Heart left ventricle (tissue), 13 donors: ENCODE data around the gene EPG5.

ENCODE experiments used
- POLR2A ChIP-seq, 2 donors: fragments of 450-650 bp; IDR thresholded peaks; one replicate each; pipeline ENCODE4 v1.6.1; 2017; ENCODE audit warnings: antibody characterized with exemption in 2 of 2, mild to moderate bottlenecking in 2 of 2, moderate library complexity in 2 of 2
- TF ChIP-seq, protein P1 (sequence below), 12 donors: fragments of 200-600 bp; sonication (generic) in 4 of 12; IDR thresholded peaks; one replicate each; pipeline versions ENCODE4 v1.5.0 to v1.8.0; 2018 to 2022; ENCODE audit warnings: antibody characterized with exemption in 12 of 12, mild to moderate bottlenecking in 5 of 12
- donor health status: ischemic (EF 13 %, LVEDD 7.1; RV severe dilation, severe dysfunction).
- donor health status: DM: no; HTN: yes; CAD: no.
- donor health status: DM: no; HTN: no; CAD: no.
- donor health status: ischemic (EF 25% LVEDD 6.9; RV normal size, moderate dysfunction).
- donor health status: ischemic (EF 25% LVEDD 5.7; RV mildly dilated, moderate dysfunction).
- donor health status: ischemic (EF 35%, LVEDD 5.7; RV mildly dilated, moderate dysfunction).
- donor health status: nonischemic (EF 11% LVEDD 7.7; RV severe dilation, severe dysfunction).
- donor health status: DM: yes; HTN: yes; CAD: no.
- donor health status: PGD.
- donor health status: ischemic (EF 29% LVEDD 5.4; RV normal size, mild dysfunction).
- donor health status: nonischemic (EF 23%, LVEDD 6.1; RV moderate dilation, normal function).

DNA sequence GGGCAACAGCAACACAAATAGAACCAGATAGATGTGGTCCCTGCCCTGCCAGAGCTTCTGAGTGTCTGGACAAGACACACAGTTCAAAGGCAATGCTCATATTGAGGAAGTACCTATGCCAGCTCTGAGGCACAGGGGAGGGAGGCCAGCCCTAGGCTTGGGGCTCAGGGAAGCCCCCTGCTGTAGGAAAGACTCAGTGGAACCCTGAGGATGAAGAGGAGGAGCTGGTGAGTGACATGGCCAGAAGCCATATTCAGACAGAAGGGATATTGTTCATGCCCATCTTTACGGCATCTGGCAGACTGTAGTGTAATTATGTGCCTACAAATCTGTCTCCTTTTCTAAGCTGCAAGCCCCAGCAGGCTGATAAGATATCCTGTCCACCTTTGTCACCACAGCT lies 132.8 kb downstream of the EPG5 start:
- TF ChIP-seq, protein P1, sequence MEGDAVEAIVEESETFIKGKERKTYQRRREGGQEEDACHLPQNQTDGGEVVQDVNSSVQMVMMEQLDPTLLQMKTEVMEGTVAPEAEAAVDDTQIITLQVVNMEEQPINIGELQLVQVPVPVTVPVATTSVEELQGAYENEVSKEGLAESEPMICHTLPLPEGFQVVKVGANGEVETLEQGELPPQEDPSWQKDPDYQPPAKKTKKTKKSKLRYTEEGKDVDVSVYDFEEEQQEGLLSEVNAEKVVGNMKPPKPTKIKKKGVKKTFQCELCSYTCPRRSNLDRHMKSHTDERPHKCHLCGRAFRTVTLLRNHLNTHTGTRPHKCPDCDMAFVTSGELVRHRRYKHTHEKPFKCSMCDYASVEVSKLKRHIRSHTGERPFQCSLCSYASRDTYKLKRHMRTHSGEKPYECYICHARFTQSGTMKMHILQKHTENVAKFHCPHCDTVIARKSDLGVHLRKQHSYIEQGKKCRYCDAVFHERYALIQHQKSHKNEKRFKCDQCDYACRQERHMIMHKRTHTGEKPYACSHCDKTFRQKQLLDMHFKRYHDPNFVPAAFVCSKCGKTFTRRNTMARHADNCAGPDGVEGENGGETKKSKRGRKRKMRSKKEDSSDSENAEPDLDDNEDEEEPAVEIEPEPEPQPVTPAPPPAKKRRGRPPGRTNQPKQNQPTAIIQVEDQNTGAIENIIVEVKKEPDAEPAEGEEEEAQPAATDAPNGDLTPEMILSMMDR (IDR thresholded peaks at IDR 0.05), result no peak
- TF ChIP-seq POLR2A (IDR thresholded peaks at IDR 0.05), result no peak
